ENCODE measurements around the gene TMEM217.
"Not testable (repeated sequence)": the region's sequence is repeated elsewhere in the genome, so short reads cannot be mapped to it uniquely, and the experiment has no call there.

The TMEM217 gene

DNA sequence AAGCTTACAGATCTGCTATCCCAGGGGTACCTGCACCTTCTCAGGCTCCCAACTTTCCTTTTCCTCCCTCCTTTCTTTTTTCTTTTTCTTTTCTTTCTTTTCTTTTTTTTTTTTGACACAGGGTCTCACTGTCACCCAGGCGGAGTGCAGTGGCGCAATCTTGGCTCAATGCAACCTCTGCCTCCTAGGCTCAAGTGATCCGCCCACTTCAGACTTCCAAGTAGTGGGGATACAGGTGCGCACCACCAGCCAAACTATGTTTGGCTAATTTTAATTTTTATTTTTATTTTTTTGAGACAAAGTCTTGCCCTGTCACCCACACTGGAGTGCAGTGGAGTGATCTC, 52.0 kb downstream of the TMEM217 start:
- Histone ChIP-seq H3K4me1 (ENCODE audit: insufficient read depth, low read length) (no peaks in the 10 kb centered on the region), H3K27ac (ENCODE audit: low read length) (no peak overlapping the region)

GRCh38 chr6:37205175-37205996, 52.6 kb downstream of the TMEM217 start:
- no peak overlapping the region for H3K4me3 ChIP-seq (ENCODE audit: low read length)
- no peaks in the 10 kb centered on the region for H3K27me3 ChIP-seq (ENCODE audit: insufficient read depth, low read length)
- no peaks in the 10 kb centered on the region for H3K4me1 ChIP-seq (ENCODE audit: insufficient read depth, low read length)
- no peaks in the 10 kb centered on the region for H3K9me3 ChIP-seq (ENCODE audit: insufficient read depth, low read depth, low read length)
- H3K36me3 ChIP-seq (ENCODE audit: insufficient read depth, low read depth, low read length) = no peaks in the 10 kb centered on the region
- no peak overlapping the region for H3K9ac ChIP-seq (ENCODE audit: low read depth, low read length)
- H3K27ac ChIP-seq (ENCODE audit: low read length) = no peak overlapping the region

More for the DNA sequence above, 52.0 kb downstream of the TMEM217 start:
- H3K9ac ChIP-seq (ENCODE audit: low read depth, low read length) = no peak overlapping the region
- no peaks in the 10 kb centered on the region for H3K27me3 ChIP-seq (ENCODE audit: insufficient read depth, low read length)
- no peaks in the 10 kb centered on the region for H3K9me3 ChIP-seq (ENCODE audit: insufficient read depth, low read depth, low read length)
- H3K4me3 ChIP-seq (ENCODE audit: low read length) = no peak overlapping the region
- no peaks in the 10 kb centered on the region for H3K36me3 ChIP-seq (ENCODE audit: insufficient read depth, low read depth, low read length)

DNA sequence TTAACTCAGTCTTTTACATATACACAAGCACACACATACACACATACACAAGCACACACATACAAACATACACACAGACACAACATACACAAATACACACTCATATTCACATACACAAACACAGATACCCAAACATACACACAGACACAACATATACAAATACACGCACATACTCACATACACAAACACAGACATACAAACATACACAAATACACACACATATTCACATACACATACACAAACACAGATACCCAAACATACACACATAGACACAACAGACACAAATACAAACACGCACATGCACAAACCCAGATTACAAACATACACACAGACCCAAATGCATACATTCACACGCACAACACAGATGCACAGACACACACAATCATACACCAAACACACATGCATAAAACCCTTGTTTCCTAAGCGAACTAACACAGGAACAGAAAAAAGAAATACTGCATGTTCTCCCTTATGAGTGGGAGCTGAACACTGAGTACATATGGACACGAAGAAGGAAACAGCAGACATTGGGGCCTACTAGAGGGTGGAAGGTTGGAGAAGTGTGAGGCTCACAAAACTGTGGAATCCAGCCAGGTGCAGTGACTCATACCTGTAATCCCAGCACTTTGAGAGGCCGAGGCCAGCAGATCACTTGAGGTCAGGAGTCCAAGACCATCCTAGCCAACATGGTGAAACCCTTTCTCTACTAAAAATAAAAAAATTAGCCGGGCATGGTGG, 53.8 kb downstream of the TMEM217 start:
- no peak overlapping the region for H3K27ac ChIP-seq (ENCODE audit: low read length)
- H3K27me3 ChIP-seq (ENCODE audit: insufficient read depth, low read length) = no peaks in the 10 kb centered on the region
- no peaks in the 10 kb centered on the region for H3K9me3 ChIP-seq (ENCODE audit: insufficient read depth, low read depth, low read length)
- H3K4me1 ChIP-seq (ENCODE audit: insufficient read depth, low read length) = no peaks in the 10 kb centered on the region
- H3K9ac ChIP-seq (ENCODE audit: low read depth, low read length) = no peak overlapping the region
- no peaks in the 10 kb centered on the region for H3K36me3 ChIP-seq (ENCODE audit: insufficient read depth, low read depth, low read length)
- H3K4me3 ChIP-seq (ENCODE audit: low read length) = no peak overlapping the region

DNA sequence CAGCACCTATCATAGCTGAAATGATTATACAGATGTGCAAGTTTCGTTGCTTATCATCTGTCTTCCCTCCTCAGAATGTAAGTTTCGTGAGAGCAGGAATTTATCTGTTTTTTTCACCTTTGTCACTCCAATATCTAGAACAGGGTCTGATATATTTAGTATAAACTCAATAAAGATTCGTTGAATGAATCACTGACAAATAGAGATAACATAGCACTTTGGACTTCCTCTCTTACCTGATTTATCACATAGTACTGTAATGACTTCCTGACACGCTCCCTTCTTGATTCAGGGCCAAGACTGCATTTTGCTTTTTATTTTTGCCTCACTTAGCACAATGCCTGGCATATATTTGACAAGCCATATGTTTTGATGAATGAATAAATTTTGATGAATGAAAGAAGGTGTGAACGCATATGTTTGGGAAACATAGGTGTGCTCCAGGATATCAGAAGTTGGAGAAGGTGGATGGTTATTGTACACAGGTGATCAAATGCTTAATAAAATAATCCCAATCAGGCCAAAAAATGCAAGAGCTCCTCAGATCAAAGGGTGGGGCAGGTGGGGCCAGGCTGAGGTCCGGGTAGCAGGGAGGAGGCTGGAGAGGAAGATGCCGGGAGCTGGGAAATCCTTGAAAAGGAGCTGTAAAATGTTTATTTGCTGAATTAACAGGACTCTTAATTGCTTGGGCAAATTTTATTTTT, 55.0 kb downstream of the TMEM217 start:
- no peaks in the 10 kb centered on the region for H3K27me3 ChIP-seq (ENCODE audit: insufficient read depth, low read length)
- H3K4me3 ChIP-seq (ENCODE audit: low read length) = no peak overlapping the region
- H3K9me3 ChIP-seq (ENCODE audit: insufficient read depth, low read depth, low read length) = no peaks in the 10 kb centered on the region
- no peaks in the 10 kb centered on the region for H3K4me1 ChIP-seq (ENCODE audit: insufficient read depth, low read length)
- H3K27ac ChIP-seq (ENCODE audit: low read length) = no peak overlapping the region
- no peaks in the 10 kb centered on the region for H3K36me3 ChIP-seq (ENCODE audit: insufficient read depth, low read depth, low read length)
- no peak overlapping the region for H3K9ac ChIP-seq (ENCODE audit: low read depth, low read length)

DNA sequence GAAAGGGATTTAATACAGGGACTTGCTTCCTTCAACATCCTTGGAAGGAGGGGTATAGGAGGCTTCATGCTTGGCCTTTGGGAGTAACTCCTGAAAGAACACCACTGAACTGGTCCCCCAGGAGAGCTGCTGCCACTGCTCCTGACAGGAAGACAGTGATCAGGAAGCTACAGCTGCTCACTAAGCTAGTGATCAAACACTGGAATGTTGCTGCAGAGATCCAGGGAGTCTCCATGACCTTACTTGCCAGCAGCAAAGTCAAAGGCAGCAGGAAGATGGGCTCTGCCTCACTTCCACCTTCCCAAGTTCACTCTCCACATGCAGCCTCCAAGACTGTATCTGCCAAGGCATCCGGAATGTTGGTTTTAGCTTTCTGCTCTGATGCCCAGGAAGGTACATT, 56.2 kb downstream of the TMEM217 start:
- no peaks in the 10 kb centered on the region for H3K9me3 ChIP-seq (ENCODE audit: insufficient read depth, low read depth, low read length)
- no peak overlapping the region for H3K27ac ChIP-seq (ENCODE audit: low read length)
- H3K9ac ChIP-seq (ENCODE audit: low read depth, low read length) = no peak overlapping the region
- no peak overlapping the region for H3K4me3 ChIP-seq (ENCODE audit: low read length)
- no peaks in the 10 kb centered on the region for H3K4me1 ChIP-seq (ENCODE audit: insufficient read depth, low read length)
- H3K27me3 ChIP-seq (ENCODE audit: insufficient read depth, low read length) = no peaks in the 10 kb centered on the region
- no peaks in the 10 kb centered on the region for H3K36me3 ChIP-seq (ENCODE audit: insufficient read depth, low read depth, low read length)

DNA sequence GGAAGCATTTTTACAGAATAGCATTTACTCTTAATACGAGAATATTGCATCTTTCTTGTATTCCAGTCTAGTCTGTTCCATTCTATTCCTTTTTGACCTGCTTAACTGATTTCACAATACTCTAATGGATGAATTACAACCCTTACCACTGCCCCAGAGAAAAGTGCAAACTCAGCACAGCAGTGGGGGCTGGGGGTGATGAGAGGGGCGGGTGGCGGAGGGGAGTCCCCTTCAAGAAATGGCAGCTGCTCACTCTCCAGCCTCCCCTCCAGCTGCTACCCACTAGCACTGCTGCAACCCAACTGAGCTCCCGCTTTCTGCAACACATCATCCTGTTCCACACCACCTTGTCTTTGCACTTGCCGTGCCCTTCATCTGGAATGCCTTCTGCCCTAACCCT, 57.9 kb downstream of the TMEM217 start:
- Histone ChIP-seq H3K4me3 (ENCODE audit: low read length) (no peak overlapping the region), H3K36me3 (ENCODE audit: insufficient read depth, low read depth, low read length) (no peaks in the 10 kb centered on the region), H3K27ac (ENCODE audit: low read length) (no peak overlapping the region), H3K9me3 (ENCODE audit: insufficient read depth, low read depth, low read length) (no peaks in the 10 kb centered on the region), H3K27me3 (ENCODE audit: insufficient read depth, low read length) (no peaks in the 10 kb centered on the region), H3K4me1 (ENCODE audit: insufficient read depth, low read length) (no peaks in the 10 kb centered on the region), H3K9ac (ENCODE audit: low read depth, low read length) (no peak overlapping the region)

GRCh38 chr6:37196451-37196850, 61.5 kb downstream of the TMEM217 start:
- H3K9me3 ChIP-seq (ENCODE audit: insufficient read depth, low read depth, low read length); H3K4me1 ChIP-seq (ENCODE audit: insufficient read depth, low read length); H3K36me3 ChIP-seq (ENCODE audit: insufficient read depth, low read depth, low read length); H3K9ac ChIP-seq (ENCODE audit: low read depth, low read length); H3K4me3 ChIP-seq (ENCODE audit: low read length); H3K27ac ChIP-seq (ENCODE audit: low read length); H3K27me3 ChIP-seq (ENCODE audit: insufficient read depth, low read length): not testable (repeated sequence)

GRCh38 chr6:37194886-37195285, 63.1 kb downstream of the TMEM217 start:
- H3K9me3 ChIP-seq (ENCODE audit: insufficient read depth, low read depth, low read length); H3K9ac ChIP-seq (ENCODE audit: low read depth, low read length); H3K27me3 ChIP-seq (ENCODE audit: insufficient read depth, low read length); H3K4me1 ChIP-seq (ENCODE audit: insufficient read depth, low read length); H3K27ac ChIP-seq (ENCODE audit: low read length); H3K4me3 ChIP-seq (ENCODE audit: low read length); H3K36me3 ChIP-seq (ENCODE audit: insufficient read depth, low read depth, low read length): not testable (repeated sequence)

- Histone ChIP-seq H3K4me3 (ENCODE audit: low read length) (no peak overlapping the region), H3K27me3 (ENCODE audit: insufficient read depth, low read length) (no peaks in the 10 kb centered on the region), H3K4me1 (ENCODE audit: insufficient read depth, low read length) (no peaks in the 10 kb centered on the region), H3K9me3 (ENCODE audit: insufficient read depth, low read depth, low read length) (no peaks in the 10 kb centered on the region), H3K36me3 (ENCODE audit: insufficient read depth, low read depth, low read length) (no peaks in the 10 kb centered on the region), H3K27ac (ENCODE audit: low read length) (no peak overlapping the region), H3K9ac (ENCODE audit: low read depth, low read length) (no peak overlapping the region)
These were observed 65.3 kb downstream of the TMEM217 start for GRCh38 chr6:37192666-37193065.

- H3K36me3 ChIP-seq (ENCODE audit: insufficient read depth, low read depth, low read length) = no peaks in the 10 kb centered on the region
- no peak overlapping the region for H3K27ac ChIP-seq (ENCODE audit: low read length)
- no peaks in the 10 kb centered on the region for H3K4me1 ChIP-seq (ENCODE audit: insufficient read depth, low read length)
- no peak overlapping the region for H3K9ac ChIP-seq (ENCODE audit: low read depth, low read length)
- H3K9me3 ChIP-seq (ENCODE audit: insufficient read depth, low read depth, low read length) = no peaks in the 10 kb centered on the region
- no peaks in the 10 kb centered on the region for H3K27me3 ChIP-seq (ENCODE audit: insufficient read depth, low read length)
- H3K4me3 ChIP-seq (ENCODE audit: low read length) = no peak overlapping the region
These were observed 67.8 kb downstream of the TMEM217 start for GRCh38 chr6:37190159-37190535.

DNA sequence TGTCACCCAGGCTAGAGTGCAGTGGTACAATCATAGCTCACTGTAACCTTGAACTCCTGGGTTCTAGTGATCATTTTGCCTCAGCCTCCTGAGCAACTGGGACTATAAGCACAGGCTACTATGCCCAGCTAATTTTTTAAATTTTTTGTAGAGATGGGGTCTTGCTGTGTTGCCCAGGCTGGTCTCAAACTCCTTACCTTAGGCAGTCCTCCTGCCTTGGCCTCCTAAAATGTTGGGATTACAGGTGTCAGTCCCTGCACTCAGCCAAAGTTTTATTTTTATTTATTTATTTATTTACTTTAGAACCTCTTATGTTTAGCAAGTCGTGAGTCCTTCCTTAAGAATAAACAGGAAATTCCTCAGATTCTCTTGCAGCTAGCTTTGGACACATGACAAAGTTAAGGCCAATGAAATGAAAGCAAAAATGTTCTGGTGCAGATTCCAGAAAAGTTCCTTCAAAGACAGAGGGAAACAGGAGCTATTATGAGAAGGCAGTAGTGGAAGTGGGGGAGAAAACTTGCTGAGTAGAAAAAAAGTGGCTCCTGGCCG, 68.9 kb downstream of the TMEM217 start:
- H3K27ac ChIP-seq (ENCODE audit: low read length) = no peak overlapping the region
- no peaks in the 10 kb centered on the region for H3K4me1 ChIP-seq (ENCODE audit: insufficient read depth, low read length)
- no peak overlapping the region for H3K9ac ChIP-seq (ENCODE audit: low read depth, low read length)

More for the DNA sequence above, 68.9 kb downstream of the TMEM217 start:
- no peaks in the 10 kb centered on the region for H3K9me3 ChIP-seq (ENCODE audit: insufficient read depth, low read depth, low read length)
- no peak overlapping the region for H3K4me3 ChIP-seq (ENCODE audit: low read length)
- H3K36me3 ChIP-seq (ENCODE audit: insufficient read depth, low read depth, low read length) = no peaks in the 10 kb centered on the region
- no peaks in the 10 kb centered on the region for H3K27me3 ChIP-seq (ENCODE audit: insufficient read depth, low read length)

Measured in iPS-20b (cell line).